B cell (primary cell): ENCODE data around the gene CD74. TPM values are rescaled to one million over a fixed set of nuclear protein-coding genes. Genes with fewer than 3 reads are reported as not detected.

Source experiments
- ATAC-seq: fragments of 200-7000 bp; cut with Tn5 transposase; one replicate; pipeline ENCODE4 v1.10.0; 2021; ENCODE audit warnings: low read depth, mild to moderate bottlenecking, moderate number of reproducible peaks, moderate library complexity
- CTCF ChIA-PET: fragments of 350-600 bp; sonication (Branson Sonifier 250); formaldehyde crosslinking; loops from one replicate; lab custom pipeline; 2021; ENCODE audit warnings: antibody characterized with exemption, inconsistent platforms; lab: Charles Lee
- POLR2A ChIA-PET: fragments of 350-600 bp; sonication (Branson Sonifier 250); formaldehyde crosslinking; loops from one replicate; lab custom pipeline; 2021; ENCODE audit warnings: antibody characterized with exemption; lab: Charles Lee
- DNase-seq: peaks from one replicate; pipeline ENCODE4 v3.0.0; 2013
- H2AFZ ChIP-seq: 2 replicates; pipeline ENCODE4 v1.6.1; 2012; ENCODE audit warnings: mild to moderate bottlenecking, low read depth, low read length; ENCODE audit not compliant: insufficient read depth, poor library complexity, severe bottlenecking
- H3K27ac ChIP-seq, 2 donors: 1 replicate in 1 of 2; 2 replicates in 1 of 2; pipeline ENCODE4 v1.5.1; 2012 to 2013; ENCODE audit warnings: low read length in 2 of 2, mild to moderate bottlenecking in 2 of 2, moderate library complexity in 1 of 2
- H3K27me3 ChIP-seq, 4 experiments: fragments of 200-600 bp in 1 of 4; sonication (generic) in 1 of 4; replicated peaks in 1 of 4; 1 replicate in 2 of 4; 2 replicates in 2 of 4; pipeline versions ENCODE4 v1.6.1 to v1.7.0; 2013 to 2016; ENCODE audit warnings: low read length in 3 of 4, mild to moderate bottlenecking in 2 of 4, mixed read lengths in 1 of 4, moderate library complexity in 1 of 4; ENCODE audit not compliant: insufficient read depth in 4 of 4, control insufficient read depth in 3 of 4; ENCODE audit errors: control extremely low read depth in 1 of 4
- H3K36me3 ChIP-seq, 2 experiments: replicated peaks in 1 of 2; 1 replicate in 1 of 2; 2 replicates in 1 of 2; pipeline versions ENCODE4 v1.6.1 to v1.7.1; 2013; ENCODE audit warnings: low read length in 1 of 2; ENCODE audit not compliant: insufficient read depth in 2 of 2, control insufficient read depth in 1 of 2; ENCODE audit errors: control extremely low read depth in 1 of 2, extremely low read depth in 1 of 2
- H3K4me1 ChIP-seq, 2 donors: fragments of 200-600 bp in 1 of 2; sonication (generic) in 1 of 2; 1 replicate in 1 of 2; 2 replicates in 1 of 2; pipeline versions ENCODE4 v1.5.1 to v1.6.1; 2013 to 2017; ENCODE audit warnings: low read length in 2 of 2; ENCODE audit not compliant: control insufficient read depth in 2 of 2, insufficient read depth in 2 of 2
- H3K4me2 ChIP-seq: replicated peaks from 2 replicates; pipeline ENCODE3; 2012; ENCODE audit warnings: mild to moderate bottlenecking, low read depth, low read length; ENCODE audit not compliant: poor library complexity, severe bottlenecking
- H3K4me3 ChIP-seq, 5 experiments: fragments of 200-600 bp in 1 of 5; sonication (generic) in 1 of 5; 1 replicate in 3 of 5; 2 replicates in 2 of 5; pipeline versions ENCODE4 v1.5.1 to v1.7.0; 2011 to 2016; ENCODE audit warnings: low read length in 4 of 5, mild to moderate bottlenecking in 4 of 5, low read depth in 2 of 5, control low read depth in 1 of 5, moderate library complexity in 1 of 5; ENCODE audit not compliant: insufficient read depth in 1 of 5; ENCODE audit errors: control extremely low read depth in 1 of 5, extremely low read depth in 1 of 5
- H3K79me2 ChIP-seq: fragments of 200-600 bp; sonication (generic); one replicate; pipeline ENCODE4 v1.6.0; 2016; ENCODE audit warnings: low read length; ENCODE audit not compliant: control insufficient read depth, insufficient read depth
- H3K9ac ChIP-seq: fragments of 200-600 bp; sonication (generic); 2 replicates; pipeline ENCODE4 v1.6.1; 2017; ENCODE audit warnings: mild to moderate bottlenecking, low read length, moderate library complexity
- H3K9me3 ChIP-seq, 3 donors: one replicate each; pipeline versions ENCODE4 v1.6.1 to v1.7.1; 2013; ENCODE audit warnings: low read length in 2 of 3; ENCODE audit not compliant: control insufficient read depth in 2 of 3, insufficient read depth in 1 of 3; ENCODE audit errors: control extremely low read depth in 1 of 3
- H4K20me1 ChIP-seq: 2 replicates; pipeline ENCODE4 v1.6.0; 2012; ENCODE audit warnings: mild to moderate bottlenecking, low read length; ENCODE audit not compliant: insufficient read depth, control insufficient read depth, poor library complexity, severe bottlenecking
- H3K27ac Mint-ChIP-seq: one replicate; pipeline ENCODE4 v1.8.0; 2021; ENCODE audit warnings: mixed read lengths
- H3K27me3 Mint-ChIP-seq: one replicate; pipeline ENCODE4 v1.8.0; 2021; ENCODE audit warnings: mixed read lengths
- H3K4me1 Mint-ChIP-seq: one replicate; pipeline ENCODE4 v1.8.0; 2021; ENCODE audit warnings: mixed read lengths
- H3K4me3 Mint-ChIP-seq: one replicate; pipeline ENCODE4 v1.8.0; 2021; ENCODE audit warnings: mixed read lengths
- H3K9me3 Mint-ChIP-seq: one replicate; pipeline ENCODE4 v1.8.0; 2022; ENCODE audit warnings: mixed read lengths; ENCODE audit not compliant: insufficient read depth
- CTCF ChIP-seq: fragments of 200-600 bp; IDR thresholded peaks from one replicate; pipeline ENCODE4 v1.8.0; 2022; ENCODE audit warnings: antibody characterized with exemption, mild to moderate bottlenecking
- EZH2 ChIP-seq: IDR thresholded peaks from 2 replicates; pipeline ENCODE4 v1.6.1; 2012; ENCODE audit warnings: borderline replicate concordance, low read depth, mild to moderate bottlenecking, moderate library complexity, low read length; ENCODE audit not compliant: insufficient read depth, poor library complexity, severe bottlenecking
- WGBS: methylation state at CpG from one replicate; pipeline ENCODE4 v1.1.5; 2013; ENCODE audit warnings: missing lambda C conversion rate; ENCODE audit not compliant: insufficient coverage; 5-methylcytosine and 5-hydroxymethylcytosine counted together
- intact Hi-C: fragments of 100-400 bp; cut with micrococcal nuclease; formaldehyde crosslinking; loops from one replicate; pipeline ENCODE4 v1.10.0; 2022
- polyA plus RNA-seq: library from polyadenylated mRNA; depleted of rRNA; stranded (reverse); fragments of >200 nt; gene quantifications from 2 replicates; pipeline ENCODE4 v1.2.3, GENCODE V29; 2012
- total RNA-seq, 2 donors: library from RNA; stranded (reverse); fragments of 120-200 nt in 1 of 2; gene quantifications; 1 replicate in 1 of 2; 2 replicates in 1 of 2; pipeline versions ENCODE4 v1.2.3 to v1.2.4, GENCODE V29; 2013 to 2022

The CD74 gene
- total and polyA plus RNA-seq, 2 donors (not counting 1 experiment from before 2014, with no cell fraction given), result 5,670 to 14,307 TPM

GRCh38 chr5:150452914-150453313 lies 40.2 kb upstream of the CD74 start:
- Mint-ChIP-seq H3K9me3 (no peaks in the 10 kb centered on the region), H3K4me1 (peaks cover 28% of the 10 kb centered on the region), H3K4me3 (no peak overlapping the region), H3K27me3 (no peaks in the 10 kb centered on the region), H3K27ac (peak overlapping the region; percentile 32)
- no peak for DNase-seq
- no peak for ATAC-seq
- peaks cover 0 to 5% of the 10 kb centered on the region in 2 experiments for H3K36me3 ChIP-seq
- POLR2A ChIA-PET, result no interaction called here
- intact Hi-C loops, result loop anchor here (5.0 to 10.0 kb wide), 2 partner anchors 34 to 172 kb away; no protein-coding TSS in a partner anchor
- no peak overlapping the region for H2AFZ ChIP-seq
- no peak overlapping the region for H3K27ac ChIP-seq
- H3K9me3 ChIP-seq, result no peaks in the 10 kb centered on the region
- no peak overlapping the region for H3K9ac ChIP-seq
- H3K79me2 ChIP-seq, result peaks cover 19% of the 10 kb centered on the region
- peaks cover 15% of the 10 kb centered on the region for H4K20me1 ChIP-seq
- no peak overlapping the region for H3K4me3 ChIP-seq
- peaks cover 29 to 39% of the 10 kb centered on the region in 2 donors for H3K4me1 ChIP-seq
- WGBS, result 100% methylated on average over 4 of the region's 4 CpGs
- no peaks in the 10 kb centered on the region for H3K27me3 ChIP-seq
- CTCF ChIA-PET, result interaction anchor here (0.9 kb wide), 1 partner anchor 92 kb away, joined by 3 read pairs; no protein-coding TSS in a partner anchor
- no peak overlapping the region for H3K4me2 ChIP-seq
- TF ChIP-seq CTCF, result no peak
- no peak for TF ChIP-seq EZH2

GRCh38 chr5:150451594-150451993 lies 38.9 kb upstream of the CD74 start:
- Histone ChIP-seq H3K27me3 (no peaks in the 10 kb centered on the region), H3K9me3 (no peaks in the 10 kb centered on the region), H3K4me3 (no peak overlapping the region), H4K20me1 (peaks cover 29% of the 10 kb centered on the region), H3K4me2 (no peak overlapping the region), H3K4me1 (peaks cover 23 to 32% of the 10 kb centered on the region in 2 donors), H3K79me2 (peaks cover 32% of the 10 kb centered on the region), H2AFZ (no peak overlapping the region), H3K9ac (no peak overlapping the region), H3K27ac (no peak overlapping the region), H3K36me3 (peaks cover 0 to 18% of the 10 kb centered on the region in 2 experiments)
- no peak for ATAC-seq
- no peaks in the 10 kb centered on the region for H3K27me3 Mint-ChIP-seq
- no peaks in the 10 kb centered on the region for H3K9me3 Mint-ChIP-seq
- POLR2A ChIA-PET, result interaction anchor here (0.7 kb wide), 1 partner anchor 425 kb away, joined by 3 read pairs; no protein-coding TSS in a partner anchor
- H3K4me1 Mint-ChIP-seq, result peaks cover 24% of the 10 kb centered on the region
- DNase-seq, result no peak
- H3K27ac Mint-ChIP-seq, result no peak overlapping the region
- intact Hi-C loops, result loop anchor here (2.0 to 10.0 kb wide), 3 partner anchors 36 to 173 kb away; no protein-coding TSS in a partner anchor
- no CpG with 5 or more reads among the region's 1 CpG for WGBS
- no peak overlapping the region for H3K4me3 Mint-ChIP-seq
- CTCF ChIA-PET, result interaction anchor here (0.6 to 2.1 kb wide), 8 partner anchors 37 to 1720 kb away, joined by 3 to 5 read pairs (median 4); partner anchors contain the start of gene IRGM
- TF ChIP-seq EZH2 (no peak), CTCF (no peak)
